ENCODE measurements around the gene RNU6-9. TPM values are rescaled to one million over a fixed set of nuclear protein-coding genes. Genes with fewer than 3 reads are reported as not detected.

RNU6-9 gene
- total and polyA plus RNA-seq, 11 donors = not detected

DNA sequence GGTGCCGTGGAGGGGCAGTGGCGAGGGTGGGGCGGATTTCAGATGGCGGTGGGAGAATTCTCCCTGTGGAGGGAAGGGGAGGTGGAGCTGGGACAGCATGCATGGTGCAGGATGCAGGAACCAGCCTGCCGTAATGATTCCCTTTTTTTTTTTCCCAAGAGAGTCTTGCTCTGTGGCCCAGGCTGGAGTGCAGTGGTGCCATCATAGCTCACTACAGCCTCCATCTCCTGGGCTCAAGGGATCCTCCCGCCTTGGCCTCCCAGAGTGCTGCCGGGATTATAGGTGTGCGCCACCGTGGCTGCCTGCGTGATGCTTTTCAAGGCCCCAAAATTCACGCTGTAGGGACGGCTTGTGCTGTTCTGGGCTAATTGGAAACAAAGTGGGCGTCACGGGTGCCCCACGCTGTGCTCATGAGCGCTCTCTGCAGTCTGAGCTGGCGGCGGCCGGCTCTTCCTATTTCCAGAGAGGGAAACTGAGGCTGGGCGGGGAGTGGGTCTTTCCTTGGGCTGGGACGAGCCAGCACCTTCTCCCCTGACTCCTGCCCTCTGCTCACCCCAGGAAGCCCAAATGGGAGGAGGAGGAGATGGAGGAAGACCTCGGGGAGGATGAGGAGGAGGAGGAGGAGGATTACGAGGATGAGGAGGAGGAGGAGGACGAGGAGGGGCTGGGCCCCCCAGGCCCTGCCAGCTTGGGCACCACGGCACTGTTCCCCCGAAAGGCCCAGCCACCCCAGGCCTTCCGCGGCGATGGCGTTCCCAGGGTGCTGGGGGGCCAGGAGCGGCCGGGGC lies 38.8 kb downstream of the RNU6-9 start:
- no peaks in the 10 kb centered on the region for H3K9me3 ChIP-seq
- intact Hi-C loops (cut with DNase I) = no loop called here
- H3K36me3 ChIP-seq = peaks cover 0 to 9% (median 0%) of the 10 kb centered on the region in 9 donors
- H3K4me1 ChIP-seq = peaks cover 4 to 49% (median 38%) of the 10 kb centered on the region in 12 donors
- ATAC-seq (no peak), DNase-seq (no peak)
- TF ChIP-seq POLR2A (IDR thresholded peaks at IDR 0.05) (no peak), CTCF (IDR thresholded peaks at IDR 0.05) (no peak)
- H3K27me3 ChIP-seq = no peaks in the 10 kb centered on the region
- peak overlapping the region in 3 of 12 donors; percentile 31 to 44 (median 35) for H3K4me3 ChIP-seq
- H3K27ac ChIP-seq = peak overlapping the region in 8 of 12 donors; percentile 5 to 79 (median 72)
- 87 to 91% (median 88%) methylated on average over 30 to 32 of the region's 32 CpGs for WGBS, 4 donors

GRCh38 chr19:932648-933552 lies 39.6 kb downstream of the RNU6-9 start:
- H3K27me3 ChIP-seq = no peaks in the 10 kb centered on the region
- H3K9me3 ChIP-seq = no peaks in the 10 kb centered on the region
- peak; percentile 79 to 92 (median 84) for DNase-seq
- 33 to 43% (median 35%) methylated on average over 47 to 54 of the region's 54 CpGs for WGBS, 4 donors
- peak in 1 of 12 donors; percentile 9 for TF ChIP-seq CTCF (IDR thresholded peaks at IDR 0.05)
- no peak for TF ChIP-seq POLR2A (IDR thresholded peaks at IDR 0.05)
- H3K4me1 ChIP-seq = peaks cover 4 to 40% (median 31%) of the 10 kb centered on the region in 12 donors
- peaks cover 0 to 9% (median 0%) of the 10 kb centered on the region in 9 donors for H3K36me3 ChIP-seq
- H3K4me3 ChIP-seq = peak overlapping the region in 9 of 12 donors; percentile 12 to 44 (median 31)
- intact Hi-C loops (cut with DNase I) = no loop called here
- H3K27ac ChIP-seq = peak overlapping the region in 11 of 12 donors; percentile 5 to 79 (median 68)
- peak in 3 of 4 donors; percentile 74 to 83 (median 76) for ATAC-seq

DNA sequence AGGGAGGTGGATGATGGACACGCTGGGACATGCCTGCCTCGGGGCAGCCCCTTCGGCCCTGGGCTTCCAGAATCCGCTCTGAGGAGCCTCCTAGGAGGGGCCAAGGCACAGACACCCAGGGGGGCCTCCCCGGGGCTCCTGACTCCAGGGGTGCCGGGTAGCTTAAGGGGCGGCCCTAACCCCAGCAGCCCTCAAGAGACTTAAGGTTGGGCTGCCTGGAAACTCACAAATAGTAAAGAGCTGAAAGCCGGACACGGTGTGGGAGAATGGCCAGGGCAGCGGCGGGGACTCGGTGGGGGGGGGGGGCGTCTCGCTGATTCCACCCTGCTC lies 40.2 kb downstream of the RNU6-9 start:
- no peak for DNase-seq
- ATAC-seq = no peak
- Histone ChIP-seq H3K27me3 (no peaks in the 10 kb centered on the region), H3K36me3 (peaks cover 0 to 9% (median 0%) of the 10 kb centered on the region in 9 donors), H3K4me1 (peaks cover 4 to 39% (median 31%) of the 10 kb centered on the region in 12 donors), H3K4me3 (peak overlapping the region in 9 of 12 donors; percentile 12 to 44 (median 31)), H3K27ac (peak overlapping the region in 9 of 12 donors; percentile 5 to 79 (median 68)), H3K9me3 (no peaks in the 10 kb centered on the region)
- TF ChIP-seq POLR2A (IDR thresholded peaks at IDR 0.05) = no peak
- no peak for TF ChIP-seq CTCF (IDR thresholded peaks at IDR 0.05)
- intact Hi-C loops (cut with DNase I) = no loop called here
- 41 to 53% (median 46%) methylated on average over 12 to 14 of the region's 14 CpGs for WGBS, 4 donors

All from heart left ventricle (tissue), 16 donors.